Right lobe of liver (tissue), 4 donors: ENCODE measurements around the gene MYBPC3.

Source experiments
- CTCF ChIP-seq, 4 donors: fragments of 200-600 bp in 3 of 4; fragments of 450-650 bp in 1 of 4; IDR thresholded peaks; one replicate each; pipeline versions ENCODE4 v1.5.1 to v1.8.0; 2016 to 2022; ENCODE audit warnings: antibody characterized with exemption in 4 of 4, mild to moderate bottlenecking in 2 of 4
- POLR2A ChIP-seq: fragments of 450-650 bp; IDR thresholded peaks from one replicate; pipeline ENCODE4 v1.6.1; 2017; ENCODE audit warnings: antibody characterized with exemption, mild to moderate bottlenecking
- donor health status: DM: no; HTN: no; CAD: no.
- donor health status: DM: no; HTN: no; CAD: no.
- donor health status: DM: no; HTN: yes; CAD: no.

GRCh38 chr11:47356129-47356997 is 3.9 kb upstream of the MYBPC3 start:
- TF ChIP-seq CTCF (IDR thresholded peaks at IDR 0.05), result no peak
- no peak for TF ChIP-seq POLR2A
